Activated CD4-positive, alpha-beta T cell treated with anti-CD3 and anti-CD28 coated beads, Interleukin-2, amount 50 U/mL, for 48 hours (primary cell): ENCODE data around the gene LIAS.
"Not testable (repeated sequence)": the region's sequence is repeated elsewhere in the genome, so short reads cannot be mapped to it uniquely, and the experiment has no call there.

ENCODE experiments used
- DNase-seq, 2 experiments: peaks; one replicate each; pipeline ENCODE4 v3.0.0-alpha.2; 2020

LIAS gene

GRCh38 chr4:39453738-39454137 is 5.1 kb upstream of the LIAS start:
- no peak for DNase-seq

GRCh38 chr4:39455486-39455885 is 3.4 kb upstream of the LIAS start:
- no peak for DNase-seq

- DNase-seq: no peak
Observed at GRCh38 chr4:39456946-39457763, 1.7 kb upstream of the LIAS start.

GRCh38 chr4:39458161-39458504 is 723 bp upstream of the LIAS start:
- DNase-seq: not testable (repeated sequence)

- DNase-seq: no peak
Observed at GRCh38 chr4:39464886-39465501, 6.1 kb downstream of the LIAS start.

GRCh38 chr4:39466747-39467146 is 7.9 kb downstream of the LIAS start:
- DNase-seq: no peak

GRCh38 chr4:39467464-39467863 is 8.6 kb downstream of the LIAS start:
- DNase-seq: no peak

GRCh38 chr4:39469429-39470077 is 10.7 kb downstream of the LIAS start:
- DNase-seq: no peak

- no peak for DNase-seq
Observed at GRCh38 chr4:39470402-39470801, 11.5 kb downstream of the LIAS start.

GRCh38 chr4:39472396-39472795 is 13.5 kb downstream of the LIAS start:
- DNase-seq: no peak

- DNase-seq: no peak
Observed at GRCh38 chr4:39476187-39476895, 17.5 kb downstream of the LIAS start.

- DNase-seq: no peak
Observed at GRCh38 chr4:39480251-39480650, 21.4 kb downstream of the LIAS start.

GRCh38 chr4:39480902-39481695 is 22.2 kb downstream of the LIAS start:
- DNase-seq: no peak

- no peak for DNase-seq
Observed at GRCh38 chr4:39484582-39485272, 25.9 kb downstream of the LIAS start.

GRCh38 chr4:39486221-39486804 is 27.5 kb downstream of the LIAS start:
- DNase-seq: no peak

- no peak for DNase-seq
Observed at GRCh38 chr4:39490322-39490721, 31.5 kb downstream of the LIAS start.

GRCh38 chr4:39494354-39494753 is 35.5 kb downstream of the LIAS start:
- no peak for DNase-seq

GRCh38 chr4:39495446-39496213 is 36.8 kb downstream of the LIAS start:
- no peak for DNase-seq

- DNase-seq: no peak
Observed at GRCh38 chr4:39497909-39498726, 39.3 kb downstream of the LIAS start.

GRCh38 chr4:39498727-39499020 is 39.8 kb downstream of the LIAS start:
- DNase-seq: no peak
